Trophoblast cell (in vitro differentiated cells and primary cell): Measurements from ENCODE around the gene COL4A6.
A peak's percentile ranks its signal among the peaks of the same experiment; 100 is the strongest.

Experiments
- DNase-seq, 2 donors: peaks; one replicate each; pipeline ENCODE4 v3.0.0-alpha.2; 2016
- H2AFZ ChIP-seq: 2 replicates; pipeline ENCODE4 v1.6.1; 2013; ENCODE audit warnings: low read length, moderate library complexity, mild to moderate bottlenecking; ENCODE audit not compliant: insufficient read depth, poor library complexity
- H2AK5ac ChIP-seq: 2 replicates; pipeline ENCODE4 v1.6.1; 2013; ENCODE audit warnings: mild to moderate bottlenecking, low read length
- H2BK120ac ChIP-seq: 2 replicates; pipeline ENCODE4 v1.6.1; 2013; ENCODE audit warnings: low read length, mild to moderate bottlenecking, moderate library complexity; ENCODE audit not compliant: insufficient read depth, poor library complexity
- H2BK12ac ChIP-seq: 2 replicates; pipeline ENCODE4 v1.6.1; 2013; ENCODE audit warnings: mild to moderate bottlenecking, low read length, moderate library complexity
- H2BK5ac ChIP-seq: 2 replicates; pipeline ENCODE4 v1.6.1; 2013; ENCODE audit warnings: low read length, low read depth, moderate library complexity, mild to moderate bottlenecking; ENCODE audit not compliant: poor library complexity
- H3K14ac ChIP-seq: 2 replicates; pipeline ENCODE4 v1.6.1; 2013; ENCODE audit warnings: mild to moderate bottlenecking, low read length
- H3K18ac ChIP-seq: 2 replicates; pipeline ENCODE4 v1.6.1; 2013; ENCODE audit warnings: mild to moderate bottlenecking, low read length
- H3K23ac ChIP-seq: 2 replicates; pipeline ENCODE4 v1.6.1; 2013; ENCODE audit warnings: low read length
- H3K27ac ChIP-seq: 2 replicates; pipeline ENCODE4 v1.5.1; 2013; ENCODE audit warnings: low read depth, mild to moderate bottlenecking, inconsistent platforms, low read length, moderate library complexity
- H3K27me3 ChIP-seq: 2 replicates; pipeline ENCODE4 v1.6.1; 2013; ENCODE audit warnings: inconsistent platforms, mild to moderate bottlenecking, low read length, moderate library complexity; ENCODE audit not compliant: insufficient read depth
- H3K36me3 ChIP-seq, 2 experiments: 1 replicate in 1 of 2; 2 replicates in 1 of 2; pipeline ENCODE4 v1.6.1; 2013; ENCODE audit warnings: low read length in 2 of 2, mild to moderate bottlenecking in 2 of 2, moderate library complexity in 1 of 2; ENCODE audit not compliant: insufficient read depth in 2 of 2, control insufficient read depth in 1 of 2
- H3K4ac ChIP-seq: 2 replicates; pipeline ENCODE4 v1.6.1; 2013; ENCODE audit warnings: low read depth, mild to moderate bottlenecking, low read length, moderate library complexity
- H3K4me1 ChIP-seq, 2 experiments: 1 replicate in 1 of 2; 2 replicates in 1 of 2; pipeline ENCODE4 v1.6.1; 2013; ENCODE audit warnings: low read length in 2 of 2, mild to moderate bottlenecking in 2 of 2, moderate library complexity in 1 of 2; ENCODE audit not compliant: insufficient read depth in 2 of 2, control insufficient read depth in 1 of 2
- H3K4me2 ChIP-seq: 2 replicates; pipeline ENCODE4 v1.6.1; 2013; ENCODE audit warnings: inconsistent platforms, mild to moderate bottlenecking, low read length, moderate library complexity
- H3K4me3 ChIP-seq: 2 replicates; pipeline ENCODE4 v1.5.1; 2013; ENCODE audit warnings: mild to moderate bottlenecking, low read depth, low read length, inconsistent platforms
- H3K79me1 ChIP-seq: one replicate; pipeline ENCODE4 v1.6.1; 2013; ENCODE audit warnings: low read length
- H3K79me2 ChIP-seq: 2 replicates; pipeline ENCODE4 v1.6.1; 2013; ENCODE audit warnings: low read length, mild to moderate bottlenecking; ENCODE audit not compliant: control insufficient read depth, insufficient read depth, poor library complexity
- H3K9ac ChIP-seq: 2 replicates; pipeline ENCODE4 v1.6.1; 2013; ENCODE audit warnings: mild to moderate bottlenecking, low read length
- H3K9me3 ChIP-seq: 2 replicates; pipeline ENCODE4 v1.6.1; 2013; ENCODE audit warnings: low read depth, mild to moderate bottlenecking, control low read depth, inconsistent platforms, low read length; ENCODE audit not compliant: insufficient read depth
- H4K12ac ChIP-seq: 2 replicates; pipeline ENCODE4 v1.6.1; 2013; ENCODE audit warnings: low read depth, mild to moderate bottlenecking, low read length, moderate library complexity
- H4K8ac ChIP-seq: 2 replicates; pipeline ENCODE4 v1.6.1; 2013; ENCODE audit warnings: low read depth, mild to moderate bottlenecking, low read length, moderate library complexity
- H4K91ac ChIP-seq: one replicate; pipeline ENCODE4 v1.6.1; 2013; ENCODE audit warnings: low read depth, mild to moderate bottlenecking, low read length, moderate library complexity
- WGBS: extraction: QIAGEN DNeasy Blood & Tissue Kit; methylation state at CpG from one replicate; pipeline ENCODE4 v1.1.7; 2013; ENCODE audit warnings: missing lambda C conversion rate; ENCODE audit not compliant: insufficient read length, insufficient coverage; ENCODE audit errors: extremely low coverage; 5-methylcytosine and 5-hydroxymethylcytosine counted together

Gene COL4A6

GRCh38 chrX:108235986-108236385 is 202.2 kb downstream of the COL4A6 start:
- H3K27ac ChIP-seq: no peak overlapping the region
- no CpG with 5 or more reads among the region's 4 CpGs for WGBS
- H3K4me3 ChIP-seq: no peak overlapping the region
- H3K9ac ChIP-seq: no peak overlapping the region
- DNase-seq: no peak
- no peak overlapping the region for H2BK5ac ChIP-seq
- H3K79me1 ChIP-seq: no peaks in the 10 kb centered on the region
- no peak overlapping the region for H2AK5ac ChIP-seq
- no peaks in the 10 kb centered on the region for H3K79me2 ChIP-seq
- no peak overlapping the region for H3K14ac ChIP-seq
- no peak overlapping the region for H3K18ac ChIP-seq
- no peak overlapping the region for H3K4ac ChIP-seq
- H3K4me1 ChIP-seq: no peaks in the 10 kb centered on the region
- H3K27me3 ChIP-seq: no peaks in the 10 kb centered on the region
- H3K4me2 ChIP-seq: no peak overlapping the region
- H3K9me3 ChIP-seq: no peaks in the 10 kb centered on the region
- H4K8ac ChIP-seq: no peak overlapping the region
- no peak overlapping the region for H4K12ac ChIP-seq
- no peak overlapping the region for H2BK12ac ChIP-seq
- no peak overlapping the region for H2BK120ac ChIP-seq
- H3K36me3 ChIP-seq: no peaks in the 10 kb centered on the region
- no peak overlapping the region for H2AFZ ChIP-seq
- no peak overlapping the region for H3K23ac ChIP-seq
- H4K91ac ChIP-seq: no peak overlapping the region

- no peaks in the 10 kb centered on the region for H3K9me3 ChIP-seq
- H4K12ac ChIP-seq: no peak overlapping the region
- no peak overlapping the region for H2BK12ac ChIP-seq
- H3K79me1 ChIP-seq: no peaks in the 10 kb centered on the region
- H4K91ac ChIP-seq: no peak overlapping the region
- no peaks in the 10 kb centered on the region for H3K4me1 ChIP-seq
- no peak overlapping the region for H3K27ac ChIP-seq
- H3K9ac ChIP-seq: no peak overlapping the region
- H3K79me2 ChIP-seq: no peaks in the 10 kb centered on the region
- no peak overlapping the region for H3K4ac ChIP-seq
- H2AFZ ChIP-seq: no peak overlapping the region
- no peak overlapping the region for H4K8ac ChIP-seq
- no CpG with 5 or more reads among the region's 1 CpG for WGBS
- H3K23ac ChIP-seq: no peak overlapping the region
- no peaks in the 10 kb centered on the region for H3K36me3 ChIP-seq
- H2BK5ac ChIP-seq: no peak overlapping the region
- no peak overlapping the region for H3K18ac ChIP-seq
- H2AK5ac ChIP-seq: no peak overlapping the region
- no peak overlapping the region for H3K4me3 ChIP-seq
- H2BK120ac ChIP-seq: no peak overlapping the region
- no peak overlapping the region for H3K4me2 ChIP-seq
- no peak for DNase-seq
- no peaks in the 10 kb centered on the region for H3K27me3 ChIP-seq
- H3K14ac ChIP-seq: no peak overlapping the region
Observed at GRCh38 chrX:108230574-108230973, 207.6 kb downstream of the COL4A6 start.

GRCh38 chrX:108224727-108225621 is 213.2 kb downstream of the COL4A6 start:
- no peak overlapping the region for H2BK12ac ChIP-seq
- H4K8ac ChIP-seq: no peak overlapping the region
- DNase-seq: peak in 1 of 2 donors; percentile 41
- H3K4me3 ChIP-seq: no peak overlapping the region
- no peaks in the 10 kb centered on the region for H3K79me2 ChIP-seq
- no peak overlapping the region for H2BK5ac ChIP-seq
- H3K18ac ChIP-seq: no peak overlapping the region
- H4K12ac ChIP-seq: no peak overlapping the region
- no peak overlapping the region for H3K9ac ChIP-seq
- no CpG with 5 or more reads among the region's 11 CpGs for WGBS
- no peak overlapping the region for H3K23ac ChIP-seq
- no peaks in the 10 kb centered on the region for H3K36me3 ChIP-seq
- H3K14ac ChIP-seq: no peak overlapping the region
- no peaks in the 10 kb centered on the region for H3K79me1 ChIP-seq
- no peak overlapping the region for H2BK120ac ChIP-seq
- H3K9me3 ChIP-seq: no peaks in the 10 kb centered on the region
- H3K4me2 ChIP-seq: no peak overlapping the region
- H3K4ac ChIP-seq: no peak overlapping the region
- H3K27ac ChIP-seq: no peak overlapping the region
- no peak overlapping the region for H4K91ac ChIP-seq
- H2AK5ac ChIP-seq: no peak overlapping the region
- H3K4me1 ChIP-seq: peaks cover 0 to 3% of the 10 kb centered on the region in 2 experiments
- no peak overlapping the region for H2AFZ ChIP-seq
- no peaks in the 10 kb centered on the region for H3K27me3 ChIP-seq

- DNase-seq: no peak
- WGBS: no CpG with 5 or more reads among the region's 2 CpGs
Observed at GRCh38 chrX:108224218-108224617, 214.0 kb downstream of the COL4A6 start.

More at GRCh38 chrX:108224218-108224617, 214.0 kb downstream of the COL4A6 start:
- H3K4ac ChIP-seq: no peak overlapping the region
- H3K4me1 ChIP-seq: peaks cover 0 to 3% of the 10 kb centered on the region in 2 experiments
- H2AFZ ChIP-seq: no peak overlapping the region
- H3K9me3 ChIP-seq: no peaks in the 10 kb centered on the region
- no peak overlapping the region for H2AK5ac ChIP-seq
- no peak overlapping the region for H3K23ac ChIP-seq
- no peak overlapping the region for H3K14ac ChIP-seq
- H3K79me2 ChIP-seq: no peaks in the 10 kb centered on the region
- H4K8ac ChIP-seq: no peak overlapping the region
- H4K91ac ChIP-seq: peak overlapping the region; percentile 37
- no peak overlapping the region for H2BK12ac ChIP-seq
- no peaks in the 10 kb centered on the region for H3K27me3 ChIP-seq
- H3K79me1 ChIP-seq: no peaks in the 10 kb centered on the region
- H2BK5ac ChIP-seq: no peak overlapping the region
- no peak overlapping the region for H3K4me3 ChIP-seq
- no peak overlapping the region for H4K12ac ChIP-seq
- no peak overlapping the region for H3K27ac ChIP-seq
- H3K18ac ChIP-seq: no peak overlapping the region
- H3K9ac ChIP-seq: no peak overlapping the region
- H2BK120ac ChIP-seq: no peak overlapping the region
- no peaks in the 10 kb centered on the region for H3K36me3 ChIP-seq
- H3K4me2 ChIP-seq: no peak overlapping the region
